Vagina (tissue), 2 donors: ENCODE data around the gene DMKN.

ENCODE experiments used
- POLR2A ChIP-seq, 2 donors: fragments of 450-650 bp; IDR thresholded peaks; one replicate each; pipeline ENCODE4 v1.6.1; 2017; ENCODE audit warnings: antibody characterized with exemption in 2 of 2, mild to moderate bottlenecking in 2 of 2, moderate library complexity in 2 of 2
- POLR2AphosphoS5 ChIP-seq, 2 donors: sonication (generic); formaldehyde crosslinking; IDR thresholded peaks; one replicate each; pipeline ENCODE4 v1.9.0; 2017; ENCODE audit warnings: antibody characterized with exemption in 2 of 2, mild to moderate bottlenecking in 2 of 2, low read depth in 1 of 2; ENCODE audit not compliant: insufficient read depth in 1 of 2
- TF ChIP-seq, protein P1 (sequence below), 3 experiments: fragments of 450-650 bp in 2 of 3; fragments of 200-600 bp in 1 of 3; sonication (generic) in 1 of 3; IDR thresholded peaks; one replicate each; pipeline ENCODE4 v1.5.1; 2017 to 2019; ENCODE audit warnings: antibody characterized with exemption in 3 of 3, mild to moderate bottlenecking in 2 of 3, moderate library complexity in 2 of 3

- TF ChIP-seq POLR2A (IDR thresholded peaks at IDR 0.05) (no peak), POLR2AphosphoS5 (IDR thresholded peaks at IDR 0.05; ENCODE audit: insufficient read depth in 1 of 2, low read depth in 1 of 2) (no peak)
- TF ChIP-seq, protein P1, sequence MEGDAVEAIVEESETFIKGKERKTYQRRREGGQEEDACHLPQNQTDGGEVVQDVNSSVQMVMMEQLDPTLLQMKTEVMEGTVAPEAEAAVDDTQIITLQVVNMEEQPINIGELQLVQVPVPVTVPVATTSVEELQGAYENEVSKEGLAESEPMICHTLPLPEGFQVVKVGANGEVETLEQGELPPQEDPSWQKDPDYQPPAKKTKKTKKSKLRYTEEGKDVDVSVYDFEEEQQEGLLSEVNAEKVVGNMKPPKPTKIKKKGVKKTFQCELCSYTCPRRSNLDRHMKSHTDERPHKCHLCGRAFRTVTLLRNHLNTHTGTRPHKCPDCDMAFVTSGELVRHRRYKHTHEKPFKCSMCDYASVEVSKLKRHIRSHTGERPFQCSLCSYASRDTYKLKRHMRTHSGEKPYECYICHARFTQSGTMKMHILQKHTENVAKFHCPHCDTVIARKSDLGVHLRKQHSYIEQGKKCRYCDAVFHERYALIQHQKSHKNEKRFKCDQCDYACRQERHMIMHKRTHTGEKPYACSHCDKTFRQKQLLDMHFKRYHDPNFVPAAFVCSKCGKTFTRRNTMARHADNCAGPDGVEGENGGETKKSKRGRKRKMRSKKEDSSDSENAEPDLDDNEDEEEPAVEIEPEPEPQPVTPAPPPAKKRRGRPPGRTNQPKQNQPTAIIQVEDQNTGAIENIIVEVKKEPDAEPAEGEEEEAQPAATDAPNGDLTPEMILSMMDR (IDR thresholded peaks at IDR 0.05) = no peak
Observed at GRCh38 chr19:35542209-35542608, 28.8 kb upstream of the DMKN start.
